Measurements from ENCODE around the gene KSR1. TPM values are rescaled to one million over a fixed set of nuclear protein-coding genes. Genes with fewer than 3 reads are reported as not detected.

Gene KSR1
- total and polyA plus RNA-seq, 9 of the 15 experiments (the other 6 are each of a cell fraction or from before 2014, with no cell fraction given): 1.4 to 51.7 (median 18.4) TPM

GRCh38 chr17:27491713-27492190 lies 35.5 kb downstream of the KSR1 start (continued):
- TF ChIP-seq ILF3 (IDR thresholded peaks at IDR 0.05; ENCODE audit: borderline replicate concordance) (no peak), ARNT (IDR thresholded peaks at IDR 0.05) (peak in 1 of 2 experiments; percentile 83; a peak in 1 of 4 replicates), E2F5 (CRISPR knock-in tag; IDR thresholded peaks at IDR 0.05) (no peak), POLR2AphosphoS5 (IDR thresholded peaks at IDR 0.05; ENCODE audit: control insufficient read depth, insufficient read depth, low read depth, low read length) (peak; percentile 50; the same call in 1 of the 2 replicates), ZBTB34 (CRISPR knock-in tag; IDR thresholded peaks at IDR 0.05) (no peak), MAZ (CRISPR knock-in tag; conservative IDR thresholded peaks at IDR 0.05 in 1 of 2, IDR thresholded peaks at IDR 0.05 in 1 of 2) (peak; percentile 49 to 67; a peak in 2 of 4 replicates), ZNF133 (CRISPR knock-in tag; IDR thresholded peaks at IDR 0.05) (no peak), ZNF609 (CRISPR knock-in tag; IDR thresholded peaks at IDR 0.05; ENCODE audit: borderline replicate concordance) (no peak), CCNT2 (IDR thresholded peaks at IDR 0.05; ENCODE audit: borderline replicate concordance, extremely low read depth, insufficient read length, low read depth, low read length) (no peak)
- TF ChIP-seq, protein P1, sequence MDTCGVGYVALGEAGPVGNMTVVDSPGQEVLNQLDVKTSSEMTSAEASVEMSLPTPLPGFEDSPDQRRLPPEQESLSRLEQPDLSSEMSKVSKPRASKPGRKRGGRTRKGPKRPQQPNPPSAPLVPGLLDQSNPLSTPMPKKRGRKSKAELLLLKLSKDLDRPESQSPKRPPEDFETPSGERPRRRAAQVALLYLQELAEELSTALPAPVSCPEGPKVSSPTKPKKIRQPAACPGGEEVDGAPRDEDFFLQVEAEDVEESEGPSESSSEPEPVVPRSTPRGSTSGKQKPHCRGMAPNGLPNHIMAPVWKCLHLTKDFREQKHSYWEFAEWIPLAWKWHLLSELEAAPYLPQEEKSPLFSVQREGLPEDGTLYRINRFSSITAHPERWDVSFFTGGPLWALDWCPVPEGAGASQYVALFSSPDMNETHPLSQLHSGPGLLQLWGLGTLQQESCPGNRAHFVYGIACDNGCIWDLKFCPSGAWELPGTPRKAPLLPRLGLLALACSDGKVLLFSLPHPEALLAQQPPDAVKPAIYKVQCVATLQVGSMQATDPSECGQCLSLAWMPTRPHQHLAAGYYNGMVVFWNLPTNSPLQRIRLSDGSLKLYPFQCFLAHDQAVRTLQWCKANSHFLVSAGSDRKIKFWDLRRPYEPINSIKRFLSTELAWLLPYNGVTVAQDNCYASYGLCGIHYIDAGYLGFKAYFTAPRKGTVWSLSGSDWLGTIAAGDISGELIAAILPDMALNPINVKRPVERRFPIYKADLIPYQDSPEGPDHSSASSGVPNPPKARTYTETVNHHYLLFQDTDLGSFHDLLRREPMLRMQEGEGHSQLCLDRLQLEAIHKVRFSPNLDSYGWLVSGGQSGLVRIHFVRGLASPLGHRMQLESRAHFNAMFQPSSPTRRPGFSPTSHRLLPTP (IDR thresholded peaks at IDR 0.05; ENCODE audit: borderline replicate concordance, extremely low read depth, insufficient read length): no peak
- TF ChIP-seq, protein P2, sequence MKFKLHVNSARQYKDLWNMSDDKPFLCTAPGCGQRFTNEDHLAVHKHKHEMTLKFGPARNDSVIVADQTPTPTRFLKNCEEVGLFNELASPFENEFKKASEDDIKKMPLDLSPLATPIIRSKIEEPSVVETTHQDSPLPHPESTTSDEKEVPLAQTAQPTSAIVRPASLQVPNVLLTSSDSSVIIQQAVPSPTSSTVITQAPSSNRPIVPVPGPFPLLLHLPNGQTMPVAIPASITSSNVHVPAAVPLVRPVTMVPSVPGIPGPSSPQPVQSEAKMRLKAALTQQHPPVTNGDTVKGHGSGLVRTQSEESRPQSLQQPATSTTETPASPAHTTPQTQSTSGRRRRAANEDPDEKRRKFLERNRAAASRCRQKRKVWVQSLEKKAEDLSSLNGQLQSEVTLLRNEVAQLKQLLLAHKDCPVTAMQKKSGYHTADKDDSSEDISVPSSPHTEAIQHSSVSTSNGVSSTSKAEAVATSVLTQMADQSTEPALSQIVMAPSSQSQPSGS (CRISPR knock-in tag; IDR thresholded peaks at IDR 0.05): no peak
